ENCODE measurements around the gene FUT8.

Gene FUT8

DNA sequence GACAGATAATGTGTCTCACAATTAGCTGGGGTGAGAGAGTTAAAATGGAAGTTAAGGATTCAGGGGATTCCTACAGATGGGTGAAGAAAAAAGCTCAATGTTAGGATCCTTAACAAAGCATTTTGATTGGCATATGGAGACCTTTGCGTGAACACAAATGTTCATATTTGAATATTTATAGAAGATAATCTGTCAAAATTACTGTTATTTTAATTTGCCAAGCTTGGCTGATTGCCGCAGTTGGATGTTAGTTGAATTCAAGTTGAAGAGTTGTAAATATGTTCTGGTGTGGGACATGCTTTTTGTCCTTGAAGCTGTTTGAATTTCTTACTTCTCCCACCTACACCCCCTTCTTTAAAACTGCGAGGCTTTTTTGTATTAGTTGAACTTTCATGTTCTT, 91.2 kb downstream of the FUT8 start:
- Histone ChIP-seq H3K9me3 (ENCODE audit: control insufficient read depth in 2 of 2, low read length in 2 of 2) (no peaks in the 10 kb centered on the region), H3K27ac (ENCODE audit: low read depth in 2 of 2, low read length in 2 of 2) (no peak overlapping the region), H3K36me3 (ENCODE audit: control insufficient read depth in 2 of 2, insufficient read depth in 2 of 2, low read length in 2 of 2) (no peaks in the 10 kb centered on the region), H3K27me3 (ENCODE audit: control insufficient read depth in 2 of 2, insufficient read depth in 2 of 2, low read length in 2 of 2) (no peaks in the 10 kb centered on the region), H3K4me3 (ENCODE audit: low read length in 2 of 2) (no peak overlapping the region), H3K4me1 (ENCODE audit: control insufficient read depth in 2 of 2, insufficient read depth in 2 of 2, low read length in 2 of 2) (no peaks in the 10 kb centered on the region), H3K9ac (ENCODE audit: low read depth in 1 of 2, low read length in 2 of 2) (no peak overlapping the region)

DNA sequence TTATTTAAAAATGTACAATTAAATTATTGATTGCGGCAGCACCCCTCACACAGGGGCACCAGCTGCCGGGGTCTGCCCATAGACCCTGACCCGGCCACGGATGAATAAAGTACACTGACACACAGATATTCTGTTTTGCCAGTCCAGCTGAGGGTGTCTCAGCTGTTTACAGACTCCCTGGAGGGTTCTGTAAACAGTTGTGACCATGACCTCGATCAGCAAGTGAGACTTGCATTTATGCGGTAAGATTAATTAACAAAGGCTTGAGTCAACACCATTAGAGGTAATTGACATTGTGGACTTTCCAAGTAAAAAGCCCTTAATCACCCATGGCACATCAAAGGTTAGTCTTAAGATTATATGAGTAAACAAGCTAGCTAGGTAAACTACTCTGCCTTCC, 94.3 kb downstream of the FUT8 start:
- no peaks in the 10 kb centered on the region for H3K27me3 ChIP-seq (ENCODE audit: control insufficient read depth in 2 of 2, insufficient read depth in 2 of 2, low read length in 2 of 2)
- no peak overlapping the region for H3K9ac ChIP-seq (ENCODE audit: low read depth in 1 of 2, low read length in 2 of 2)
- H3K27ac ChIP-seq (ENCODE audit: low read depth in 2 of 2, low read length in 2 of 2) = no peak overlapping the region

DNA sequence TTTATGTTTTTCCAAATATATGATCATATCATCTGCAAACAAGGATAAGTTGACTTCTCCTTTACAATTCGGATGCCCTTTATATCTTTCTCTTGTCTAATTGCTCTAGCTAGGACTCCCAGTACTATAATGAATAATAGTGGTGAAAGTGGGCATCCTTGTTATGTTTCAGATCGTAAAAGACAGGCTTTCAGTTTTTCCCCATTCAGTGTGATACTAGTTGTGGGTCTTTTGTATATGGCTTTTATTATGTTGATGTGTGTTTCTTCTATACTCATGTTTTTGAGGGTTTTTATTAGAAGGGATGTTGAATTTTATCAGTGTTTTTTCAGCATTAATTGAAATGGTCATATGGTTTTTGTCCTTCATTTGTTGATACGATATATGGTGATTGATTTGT, 97.3 kb downstream of the FUT8 start:
- Histone ChIP-seq H3K9me3 (ENCODE audit: control insufficient read depth in 2 of 2, low read length in 2 of 2) (no peaks in the 10 kb centered on the region), H3K9ac (ENCODE audit: low read depth in 1 of 2, low read length in 2 of 2) (no peak overlapping the region), H3K4me3 (ENCODE audit: low read length in 2 of 2) (no peak overlapping the region), H3K36me3 (ENCODE audit: control insufficient read depth in 2 of 2, insufficient read depth in 2 of 2, low read length in 2 of 2) (no peaks in the 10 kb centered on the region), H3K27me3 (ENCODE audit: control insufficient read depth in 2 of 2, insufficient read depth in 2 of 2, low read length in 2 of 2) (no peaks in the 10 kb centered on the region), H3K27ac (ENCODE audit: low read depth in 2 of 2, low read length in 2 of 2) (no peak overlapping the region), H3K4me1 (ENCODE audit: control insufficient read depth in 2 of 2, insufficient read depth in 2 of 2, low read length in 2 of 2) (no peaks in the 10 kb centered on the region)

More for the DNA sequence above, 94.3 kb downstream of the FUT8 start:
- no peaks in the 10 kb centered on the region for H3K9me3 ChIP-seq (ENCODE audit: control insufficient read depth in 2 of 2, low read length in 2 of 2)
- no peaks in the 10 kb centered on the region for H3K36me3 ChIP-seq (ENCODE audit: control insufficient read depth in 2 of 2, insufficient read depth in 2 of 2, low read length in 2 of 2)
- no peak overlapping the region for H3K4me3 ChIP-seq (ENCODE audit: low read length in 2 of 2)
- H3K4me1 ChIP-seq (ENCODE audit: control insufficient read depth in 2 of 2, insufficient read depth in 2 of 2, low read length in 2 of 2) = no peaks in the 10 kb centered on the region

DNA sequence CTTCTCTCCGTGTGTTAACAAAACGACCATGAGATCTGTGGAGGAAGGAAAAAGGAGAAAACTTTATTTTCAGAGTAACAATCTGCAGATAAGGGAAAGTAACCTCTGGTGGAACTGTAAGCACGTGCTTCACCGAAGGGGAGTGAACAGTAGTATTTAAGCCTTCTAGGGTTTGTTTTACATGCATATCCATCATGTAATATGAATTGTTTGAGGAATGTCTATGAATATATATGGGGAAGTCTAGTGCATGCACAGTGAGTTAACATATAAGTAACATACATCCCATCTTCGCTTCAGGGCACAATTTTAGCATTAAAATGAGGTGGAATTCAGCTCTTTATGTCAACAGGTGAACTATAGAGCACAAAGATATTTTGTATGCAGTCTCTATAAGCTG, 101.1 kb downstream of the FUT8 start:
- H3K4me1 ChIP-seq (ENCODE audit: control insufficient read depth in 2 of 2, insufficient read depth in 2 of 2, low read length in 2 of 2) = no peaks in the 10 kb centered on the region
- H3K36me3 ChIP-seq (ENCODE audit: control insufficient read depth in 2 of 2, insufficient read depth in 2 of 2, low read length in 2 of 2) = no peaks in the 10 kb centered on the region
- no peaks in the 10 kb centered on the region for H3K27me3 ChIP-seq (ENCODE audit: control insufficient read depth in 2 of 2, insufficient read depth in 2 of 2, low read length in 2 of 2)
- H3K4me3 ChIP-seq (ENCODE audit: low read length in 2 of 2) = no peak overlapping the region
- H3K9me3 ChIP-seq (ENCODE audit: control insufficient read depth in 2 of 2, low read length in 2 of 2) = no peaks in the 10 kb centered on the region
- no peak overlapping the region for H3K27ac ChIP-seq (ENCODE audit: low read depth in 2 of 2, low read length in 2 of 2)
- no peak overlapping the region for H3K9ac ChIP-seq (ENCODE audit: low read depth in 1 of 2, low read length in 2 of 2)

DNA sequence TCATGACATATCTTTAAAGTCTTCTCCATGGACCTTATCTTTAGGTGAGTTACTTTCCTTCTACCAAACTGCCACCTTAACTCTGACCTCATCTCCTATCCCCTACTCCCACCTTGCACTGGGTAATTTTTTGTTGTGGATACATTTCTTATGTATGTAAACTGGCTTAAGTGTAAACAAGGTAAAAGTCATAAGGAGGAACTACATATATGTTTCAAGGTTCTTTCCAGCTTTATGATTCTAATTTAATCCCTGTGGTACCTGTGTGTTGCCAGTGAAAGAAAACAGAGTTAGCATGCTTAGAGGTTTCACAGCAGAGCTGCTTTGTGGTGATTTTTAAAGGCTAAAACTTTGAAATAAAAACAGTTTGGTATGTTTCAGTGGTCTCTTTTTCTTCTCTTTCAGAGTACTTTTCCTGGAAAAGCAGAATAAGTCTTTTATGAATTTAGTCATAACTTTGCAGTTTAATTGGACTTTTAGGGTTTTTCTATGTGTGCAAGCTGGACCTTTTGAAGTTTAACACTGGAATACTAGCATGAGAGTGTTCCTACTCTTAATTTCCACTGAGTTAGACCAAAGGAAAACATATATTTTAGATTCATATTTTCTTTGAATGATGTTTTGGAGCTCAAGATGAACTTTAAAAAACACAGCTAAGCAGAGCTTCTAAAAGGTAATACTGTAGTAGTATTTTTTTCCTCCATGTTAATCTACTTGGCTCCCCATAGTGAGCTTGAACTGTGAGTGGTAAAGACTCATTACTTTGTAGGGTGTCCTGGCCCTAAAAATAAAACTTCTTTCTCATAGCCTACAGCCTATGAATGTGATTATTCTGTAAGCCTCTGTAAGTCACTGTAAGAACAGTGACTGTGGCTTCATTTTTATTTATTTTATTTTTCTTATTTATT, 105.4 kb downstream of the FUT8 start:
- no peak overlapping the region for H3K4me3 ChIP-seq (ENCODE audit: low read length in 2 of 2)
- no peak overlapping the region for H3K9ac ChIP-seq (ENCODE audit: low read depth in 1 of 2, low read length in 2 of 2)
- H3K27me3 ChIP-seq (ENCODE audit: control insufficient read depth in 2 of 2, insufficient read depth in 2 of 2, low read length in 2 of 2) = no peaks in the 10 kb centered on the region
- no peaks in the 10 kb centered on the region for H3K36me3 ChIP-seq (ENCODE audit: control insufficient read depth in 2 of 2, insufficient read depth in 2 of 2, low read length in 2 of 2)
- H3K27ac ChIP-seq (ENCODE audit: low read depth in 2 of 2, low read length in 2 of 2) = no peak overlapping the region
- H3K4me1 ChIP-seq (ENCODE audit: control insufficient read depth in 2 of 2, insufficient read depth in 2 of 2, low read length in 2 of 2) = no peaks in the 10 kb centered on the region
- H3K9me3 ChIP-seq (ENCODE audit: control insufficient read depth in 2 of 2, low read length in 2 of 2) = no peaks in the 10 kb centered on the region

DNA sequence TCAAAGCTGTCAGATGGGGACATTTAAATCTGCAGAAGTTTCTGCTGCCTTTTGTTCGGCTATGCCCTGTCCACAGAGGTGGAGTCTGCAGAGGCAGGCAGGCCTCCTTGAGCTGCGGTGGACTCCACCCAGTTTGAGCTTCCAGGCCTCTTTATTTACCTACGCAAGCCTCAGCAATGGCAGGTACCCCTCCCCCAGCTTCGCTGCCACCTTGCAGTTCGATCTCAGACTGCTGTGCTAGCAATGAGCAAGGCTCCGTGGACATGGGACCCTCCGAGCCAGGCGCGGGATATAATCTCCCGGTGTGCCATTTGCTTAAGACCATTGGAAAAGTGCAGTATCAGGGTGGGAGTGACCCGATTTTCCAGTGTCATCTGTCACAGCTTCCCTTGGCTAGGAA, 115.5 kb downstream of the FUT8 start:
- Histone ChIP-seq H3K9me3 (ENCODE audit: control insufficient read depth in 2 of 2, low read length in 2 of 2) (no peaks in the 10 kb centered on the region), H3K4me3 (ENCODE audit: low read length in 2 of 2) (no peak overlapping the region)

DNA sequence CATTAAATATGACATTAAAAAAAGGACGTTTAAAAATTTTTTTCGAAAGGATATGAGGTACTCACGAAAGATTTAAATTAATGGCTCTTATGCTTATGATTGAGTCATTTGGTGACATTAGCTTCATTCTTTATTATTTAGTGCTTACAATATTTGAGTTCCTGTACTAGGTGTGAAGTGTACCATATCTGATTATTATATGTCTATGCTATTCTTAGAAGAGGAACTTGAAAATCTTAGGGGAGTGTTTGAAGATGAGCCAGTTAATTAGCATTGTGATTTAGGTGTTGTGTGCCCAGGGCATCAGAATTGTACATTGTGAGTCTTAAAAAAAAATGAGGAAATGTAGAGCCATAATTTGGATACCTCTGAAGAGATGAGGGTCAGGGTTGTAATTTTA, 118.6 kb downstream of the FUT8 start:
- Histone ChIP-seq H3K4me3 (ENCODE audit: low read length in 2 of 2) (no peak overlapping the region), H3K9me3 (ENCODE audit: control insufficient read depth in 2 of 2, low read length in 2 of 2) (no peaks in the 10 kb centered on the region), H3K27me3 (ENCODE audit: control insufficient read depth in 2 of 2, insufficient read depth in 2 of 2, low read length in 2 of 2) (no peaks in the 10 kb centered on the region), H3K36me3 (ENCODE audit: control insufficient read depth in 2 of 2, insufficient read depth in 2 of 2, low read length in 2 of 2) (no peaks in the 10 kb centered on the region), H3K4me1 (ENCODE audit: control insufficient read depth in 2 of 2, insufficient read depth in 2 of 2, low read length in 2 of 2) (no peaks in the 10 kb centered on the region), H3K9ac (ENCODE audit: low read depth in 1 of 2, low read length in 2 of 2) (no peak overlapping the region), H3K27ac (ENCODE audit: low read depth in 2 of 2, low read length in 2 of 2) (no peak overlapping the region)

More for the DNA sequence above, 115.5 kb downstream of the FUT8 start:
- no peaks in the 10 kb centered on the region for H3K4me1 ChIP-seq (ENCODE audit: control insufficient read depth in 2 of 2, insufficient read depth in 2 of 2, low read length in 2 of 2)
- no peak overlapping the region for H3K27ac ChIP-seq (ENCODE audit: low read depth in 2 of 2, low read length in 2 of 2)
- H3K9ac ChIP-seq (ENCODE audit: low read depth in 1 of 2, low read length in 2 of 2) = no peak overlapping the region
- no peaks in the 10 kb centered on the region for H3K27me3 ChIP-seq (ENCODE audit: control insufficient read depth in 2 of 2, insufficient read depth in 2 of 2, low read length in 2 of 2)
- no peaks in the 10 kb centered on the region for H3K36me3 ChIP-seq (ENCODE audit: control insufficient read depth in 2 of 2, insufficient read depth in 2 of 2, low read length in 2 of 2)

DNA sequence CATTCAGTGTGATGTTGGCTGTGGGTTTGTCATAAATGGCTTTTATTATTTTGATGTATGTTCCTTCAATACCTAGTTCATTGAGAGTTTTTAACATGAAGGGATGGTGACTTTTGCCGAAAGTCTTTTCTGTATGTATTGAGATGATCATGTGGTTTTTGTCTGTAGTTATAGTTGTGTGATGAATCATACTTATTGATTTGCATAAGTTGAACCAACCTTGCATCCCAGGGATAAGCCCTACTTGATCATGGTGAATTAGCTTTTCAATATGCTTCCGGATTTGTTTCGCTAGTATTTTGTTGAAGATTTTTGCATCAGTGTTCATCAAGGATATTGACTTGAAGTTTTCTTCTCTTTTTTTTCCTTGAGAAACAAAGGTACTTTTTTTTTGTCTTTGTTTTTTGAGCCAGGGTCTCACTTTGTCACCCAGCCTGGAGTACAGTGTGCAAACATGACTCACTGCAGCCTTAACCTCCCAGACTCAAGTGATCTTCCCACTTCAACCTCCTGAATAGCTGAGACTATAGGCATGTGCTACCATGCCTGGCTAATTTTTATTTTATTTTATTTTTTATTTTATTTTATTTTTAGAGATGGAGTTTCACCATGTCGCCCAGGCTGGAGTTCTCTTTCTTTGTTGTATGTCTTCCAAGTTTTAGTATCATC, 121.3 kb downstream of the FUT8 start:
- Histone ChIP-seq H3K4me1 (ENCODE audit: control insufficient read depth in 2 of 2, insufficient read depth in 2 of 2, low read length in 2 of 2) (no peaks in the 10 kb centered on the region), H3K27ac (ENCODE audit: low read depth in 2 of 2, low read length in 2 of 2) (no peak overlapping the region)

DNA sequence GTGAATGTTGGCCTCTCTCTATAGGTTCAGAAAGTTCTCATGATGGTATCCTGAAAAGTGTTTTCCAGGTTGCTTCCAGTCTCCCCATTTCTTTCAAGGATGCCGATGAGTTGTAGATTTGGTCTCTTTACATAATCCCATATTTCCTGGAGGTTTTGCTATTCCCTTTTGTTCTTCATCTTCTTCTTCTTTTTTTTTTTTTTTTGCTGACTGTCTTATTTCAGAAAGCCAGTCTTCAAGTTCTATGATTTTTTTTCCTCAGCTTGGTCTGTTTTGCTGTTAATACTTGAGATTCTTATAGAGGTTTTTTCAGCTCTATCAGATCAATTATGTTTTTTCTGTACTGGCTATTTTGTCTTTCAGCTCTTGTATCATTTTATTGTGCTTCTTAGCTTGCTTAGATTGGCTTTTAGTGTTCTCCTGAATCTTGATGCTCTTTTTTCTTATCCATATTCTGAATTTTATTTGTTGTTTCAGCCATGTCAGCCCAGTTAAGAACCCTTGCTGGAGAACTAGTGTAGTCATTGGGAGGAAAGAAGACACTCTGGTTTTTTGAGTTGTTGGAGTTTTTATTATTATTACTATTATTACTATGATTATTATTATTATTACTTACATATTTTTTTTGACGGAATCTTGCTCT, 124.4 kb downstream of the FUT8 start:
- no peak overlapping the region for H3K4me3 ChIP-seq (ENCODE audit: low read length in 2 of 2)
- H3K9ac ChIP-seq (ENCODE audit: low read depth in 1 of 2, low read length in 2 of 2) = no peak overlapping the region
- no peaks in the 10 kb centered on the region for H3K4me1 ChIP-seq (ENCODE audit: control insufficient read depth in 2 of 2, insufficient read depth in 2 of 2, low read length in 2 of 2)
- H3K27me3 ChIP-seq (ENCODE audit: control insufficient read depth in 2 of 2, insufficient read depth in 2 of 2, low read length in 2 of 2) = no peaks in the 10 kb centered on the region
- no peak overlapping the region for H3K27ac ChIP-seq (ENCODE audit: low read depth in 2 of 2, low read length in 2 of 2)
- H3K36me3 ChIP-seq (ENCODE audit: control insufficient read depth in 2 of 2, insufficient read depth in 2 of 2, low read length in 2 of 2) = no peaks in the 10 kb centered on the region
- H3K9me3 ChIP-seq (ENCODE audit: control insufficient read depth in 2 of 2, low read length in 2 of 2) = no peaks in the 10 kb centered on the region

More for the DNA sequence above, 121.3 kb downstream of the FUT8 start:
- no peaks in the 10 kb centered on the region for H3K27me3 ChIP-seq (ENCODE audit: control insufficient read depth in 2 of 2, insufficient read depth in 2 of 2, low read length in 2 of 2)
- no peak overlapping the region for H3K9ac ChIP-seq (ENCODE audit: low read depth in 1 of 2, low read length in 2 of 2)
- H3K36me3 ChIP-seq (ENCODE audit: control insufficient read depth in 2 of 2, insufficient read depth in 2 of 2, low read length in 2 of 2) = no peaks in the 10 kb centered on the region
- no peaks in the 10 kb centered on the region for H3K9me3 ChIP-seq (ENCODE audit: control insufficient read depth in 2 of 2, low read length in 2 of 2)
- no peak overlapping the region for H3K4me3 ChIP-seq (ENCODE audit: low read length in 2 of 2)

DNA sequence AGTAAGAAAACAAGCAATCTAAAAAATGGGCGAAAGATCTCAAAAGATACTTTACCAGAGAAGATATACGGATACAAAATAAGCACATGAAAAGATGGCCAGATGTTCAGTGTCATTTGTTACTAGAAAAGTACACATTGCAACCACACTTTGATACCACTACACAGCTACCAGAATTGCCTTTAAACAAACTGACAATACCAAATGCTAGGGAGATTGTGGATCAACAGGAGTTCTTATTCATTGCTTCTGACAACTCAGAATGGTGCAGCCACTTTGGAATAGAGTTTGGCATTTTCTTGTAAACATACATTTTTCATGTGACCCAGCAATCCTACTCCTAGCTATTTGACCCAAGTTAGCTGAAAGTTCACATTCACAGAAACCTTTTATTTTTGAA, 136.3 kb downstream of the FUT8 start:
- H3K27ac ChIP-seq (ENCODE audit: low read depth in 2 of 2, low read length in 2 of 2) = no peak overlapping the region
- H3K4me3 ChIP-seq (ENCODE audit: low read length in 2 of 2) = no peak overlapping the region
- H3K27me3 ChIP-seq (ENCODE audit: control insufficient read depth in 2 of 2, insufficient read depth in 2 of 2, low read length in 2 of 2) = no peaks in the 10 kb centered on the region
- H3K36me3 ChIP-seq (ENCODE audit: control insufficient read depth in 2 of 2, insufficient read depth in 2 of 2, low read length in 2 of 2) = no peaks in the 10 kb centered on the region
- H3K9ac ChIP-seq (ENCODE audit: low read depth in 1 of 2, low read length in 2 of 2) = no peak overlapping the region
- H3K4me1 ChIP-seq (ENCODE audit: control insufficient read depth in 2 of 2, insufficient read depth in 2 of 2, low read length in 2 of 2) = no peaks in the 10 kb centered on the region
- no peaks in the 10 kb centered on the region for H3K9me3 ChIP-seq (ENCODE audit: control insufficient read depth in 2 of 2, low read length in 2 of 2)
